Lower leg skin (tissue), 4 donors: Measurements from ENCODE around the gene HK1. TPM values are rescaled to one million over a fixed set of nuclear protein-coding genes. Genes with fewer than 3 reads are reported as not detected.

Source experiments
- DNase-seq, 2 donors: peaks; one replicate each; pipeline ENCODE4 v3.0.0-alpha.2; 2019; ENCODE audit warnings: low spot score in 2 of 2
- H3K4me3 ChIP-seq: fragments of 200-600 bp; sonication (generic); 2 replicates; pipeline ENCODE4 v1.5.1; 2017; ENCODE audit warnings: mild to moderate bottlenecking, low read depth; ENCODE audit not compliant: poor library complexity, severe bottlenecking
- POLR2A ChIP-seq, 2 donors: fragments of 450-650 bp; IDR thresholded peaks; one replicate each; pipeline ENCODE4 v1.6.1; 2016 to 2017; ENCODE audit warnings: antibody characterized with exemption in 2 of 2, mild to moderate bottlenecking in 1 of 2, moderate library complexity in 1 of 2
- WGBS, 2 donors: methylation state at CpG; one replicate each; pipeline ENCODE4 v1.1.5; 2018; 5-methylcytosine and 5-hydroxymethylcytosine counted together
- intact Hi-C: fragments of 100-400 bp; cut with DNase I; formaldehyde crosslinking; loops from one replicate; pipeline ENCODE4 v1.15.0; 2023; ENCODE audit warnings: low total_unique reads
- total RNA-seq, 4 donors: library from RNA; depleted of rRNA; stranded (reverse); fragments of >200 nt; gene quantifications; one replicate each; pipeline ENCODE4 v1.1.0, GENCODE V29; 2016
- TF ChIP-seq, protein P1 (sequence below), 3 donors: fragments of 450-650 bp; IDR thresholded peaks; one replicate each; pipeline ENCODE4 v1.5.1; 2016; ENCODE audit warnings: antibody characterized with exemption in 3 of 3, mild to moderate bottlenecking in 3 of 3, moderate library complexity in 2 of 3

HK1 gene
- total RNA-seq, 4 donors from 2014 or later = 117 to 162 (median 158) TPM

DNA sequence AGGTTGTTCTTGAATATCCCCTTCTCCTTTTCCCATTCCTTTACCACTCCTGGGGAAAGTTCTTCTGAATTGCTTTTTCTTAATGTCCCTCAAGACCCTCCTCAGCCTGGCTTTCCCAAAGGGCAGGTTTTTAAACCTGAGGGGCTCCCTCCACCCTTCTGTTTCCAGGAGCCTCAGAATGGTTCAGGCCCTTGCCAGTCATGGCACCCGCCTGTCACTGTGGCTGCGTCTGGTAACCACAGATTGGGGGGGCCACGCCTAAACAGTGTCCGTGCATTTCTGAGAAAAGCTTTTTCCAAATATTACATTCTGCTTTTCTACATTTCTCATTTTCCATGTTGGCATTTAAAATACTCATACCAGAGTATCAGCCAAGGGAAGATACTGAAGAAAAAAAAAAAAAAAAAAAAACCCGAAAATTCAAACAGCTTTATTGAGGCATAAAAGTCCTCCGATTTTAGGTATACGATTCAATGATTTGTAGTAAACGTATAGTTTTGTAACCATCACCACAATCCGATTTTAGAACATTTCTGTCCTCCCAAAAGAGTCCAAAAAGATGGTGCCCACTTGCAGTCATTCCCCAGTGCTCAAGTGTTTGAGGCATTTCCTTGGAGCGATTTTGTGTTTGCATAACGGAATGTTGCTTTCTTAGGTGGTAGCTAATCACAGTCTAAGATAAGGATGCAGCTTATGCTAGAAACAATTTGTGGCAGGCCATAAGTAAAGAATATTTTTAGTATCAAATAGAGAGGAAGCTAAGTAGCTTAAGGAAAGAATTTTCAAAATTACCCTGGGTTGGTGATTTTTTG is 36.0 kb upstream of the HK1 start:
- 84 to 86% methylated on average over 11 of the region's 11 CpGs for WGBS, 2 donors
- intact Hi-C loops = no loop called here
- no peak for TF ChIP-seq POLR2A (IDR thresholded peaks at IDR 0.05)
- TF ChIP-seq, protein P1, sequence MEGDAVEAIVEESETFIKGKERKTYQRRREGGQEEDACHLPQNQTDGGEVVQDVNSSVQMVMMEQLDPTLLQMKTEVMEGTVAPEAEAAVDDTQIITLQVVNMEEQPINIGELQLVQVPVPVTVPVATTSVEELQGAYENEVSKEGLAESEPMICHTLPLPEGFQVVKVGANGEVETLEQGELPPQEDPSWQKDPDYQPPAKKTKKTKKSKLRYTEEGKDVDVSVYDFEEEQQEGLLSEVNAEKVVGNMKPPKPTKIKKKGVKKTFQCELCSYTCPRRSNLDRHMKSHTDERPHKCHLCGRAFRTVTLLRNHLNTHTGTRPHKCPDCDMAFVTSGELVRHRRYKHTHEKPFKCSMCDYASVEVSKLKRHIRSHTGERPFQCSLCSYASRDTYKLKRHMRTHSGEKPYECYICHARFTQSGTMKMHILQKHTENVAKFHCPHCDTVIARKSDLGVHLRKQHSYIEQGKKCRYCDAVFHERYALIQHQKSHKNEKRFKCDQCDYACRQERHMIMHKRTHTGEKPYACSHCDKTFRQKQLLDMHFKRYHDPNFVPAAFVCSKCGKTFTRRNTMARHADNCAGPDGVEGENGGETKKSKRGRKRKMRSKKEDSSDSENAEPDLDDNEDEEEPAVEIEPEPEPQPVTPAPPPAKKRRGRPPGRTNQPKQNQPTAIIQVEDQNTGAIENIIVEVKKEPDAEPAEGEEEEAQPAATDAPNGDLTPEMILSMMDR (IDR thresholded peaks at IDR 0.05) = no peak
- no peak overlapping the region for H3K4me3 ChIP-seq
- DNase-seq = no peak

DNA sequence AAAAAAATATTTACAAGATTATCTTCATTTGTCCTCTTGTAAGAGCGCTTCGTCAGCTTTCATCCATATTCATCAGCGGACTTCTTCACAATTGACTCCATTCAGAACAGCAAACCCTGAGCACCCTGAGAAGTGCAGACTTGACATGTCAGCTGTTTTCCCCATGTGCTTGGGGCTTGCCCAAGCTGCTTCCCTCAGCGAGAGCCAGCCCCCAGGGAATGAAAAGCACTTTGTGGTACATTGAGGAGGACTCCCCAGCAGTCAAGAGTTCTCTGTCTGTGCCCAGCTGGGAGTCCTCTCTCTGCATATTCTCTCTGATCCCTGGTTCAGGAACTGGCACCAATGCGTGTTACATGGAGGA is 35.5 kb upstream of the HK1 start:
- 73 to 81% methylated on average over 5 of the region's 5 CpGs for WGBS, 2 donors
- intact Hi-C loops = no loop called here
- no peak for DNase-seq
- no peak for TF ChIP-seq POLR2A (IDR thresholded peaks at IDR 0.05)
- TF ChIP-seq, protein P1 (IDR thresholded peaks at IDR 0.05) = no peak
- H3K4me3 ChIP-seq = no peak overlapping the region

DNA sequence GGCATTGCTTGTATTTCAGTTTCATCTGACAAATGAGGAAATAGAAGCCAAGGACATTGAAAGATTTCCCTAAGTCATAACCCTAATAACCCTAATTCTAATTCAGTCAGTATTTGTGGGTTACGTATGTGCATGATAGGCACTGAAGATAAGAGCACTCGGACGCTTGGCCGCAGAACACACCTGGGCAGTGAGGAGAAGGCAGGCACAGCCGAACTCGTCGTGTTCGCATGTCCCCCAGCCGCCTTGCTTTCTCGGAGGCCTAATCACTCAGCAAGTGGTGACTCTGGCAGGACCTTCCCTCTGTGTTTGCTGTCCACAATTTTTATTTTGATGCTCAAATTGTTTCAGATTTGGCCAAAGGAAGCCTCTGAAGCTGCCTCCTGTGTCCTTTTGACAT is 34.5 kb upstream of the HK1 start:
- TF ChIP-seq, protein P1 (IDR thresholded peaks at IDR 0.05) = no peak
- TF ChIP-seq POLR2A (IDR thresholded peaks at IDR 0.05) = no peak
- H3K4me3 ChIP-seq = no peak overlapping the region
- WGBS, 2 donors = 89 to 92% methylated on average over 10 of the region's 10 CpGs
- no peak for DNase-seq
- intact Hi-C loops = no loop called here

DNA sequence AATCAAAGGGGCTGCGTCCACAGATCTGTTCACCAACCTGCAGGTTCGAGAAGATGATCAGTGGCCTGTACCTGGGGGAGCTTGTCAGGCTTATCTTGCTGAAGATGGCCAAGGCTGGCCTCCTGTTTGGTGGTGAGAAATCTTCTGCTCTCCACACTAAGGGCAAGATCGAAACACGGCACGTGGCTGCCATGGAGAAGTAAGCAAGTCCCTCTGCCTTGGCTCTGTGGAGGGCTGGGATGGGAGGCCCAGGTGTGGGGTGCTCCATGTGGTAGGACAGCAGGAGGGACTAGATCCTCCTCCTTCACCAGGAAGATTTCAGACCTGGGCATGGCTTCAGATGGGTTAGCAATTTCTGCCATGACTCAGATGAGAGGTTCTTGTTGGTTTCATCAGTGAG is 32.3 kb upstream of the HK1 start:
- TF ChIP-seq, protein P1 (IDR thresholded peaks at IDR 0.05) = no peak
- no peak for TF ChIP-seq POLR2A (IDR thresholded peaks at IDR 0.05)
- 91 to 92% methylated on average over 5 of the region's 5 CpGs for WGBS, 2 donors
- no peak overlapping the region for H3K4me3 ChIP-seq
- no peak for DNase-seq
- intact Hi-C loops = no loop called here

DNA sequence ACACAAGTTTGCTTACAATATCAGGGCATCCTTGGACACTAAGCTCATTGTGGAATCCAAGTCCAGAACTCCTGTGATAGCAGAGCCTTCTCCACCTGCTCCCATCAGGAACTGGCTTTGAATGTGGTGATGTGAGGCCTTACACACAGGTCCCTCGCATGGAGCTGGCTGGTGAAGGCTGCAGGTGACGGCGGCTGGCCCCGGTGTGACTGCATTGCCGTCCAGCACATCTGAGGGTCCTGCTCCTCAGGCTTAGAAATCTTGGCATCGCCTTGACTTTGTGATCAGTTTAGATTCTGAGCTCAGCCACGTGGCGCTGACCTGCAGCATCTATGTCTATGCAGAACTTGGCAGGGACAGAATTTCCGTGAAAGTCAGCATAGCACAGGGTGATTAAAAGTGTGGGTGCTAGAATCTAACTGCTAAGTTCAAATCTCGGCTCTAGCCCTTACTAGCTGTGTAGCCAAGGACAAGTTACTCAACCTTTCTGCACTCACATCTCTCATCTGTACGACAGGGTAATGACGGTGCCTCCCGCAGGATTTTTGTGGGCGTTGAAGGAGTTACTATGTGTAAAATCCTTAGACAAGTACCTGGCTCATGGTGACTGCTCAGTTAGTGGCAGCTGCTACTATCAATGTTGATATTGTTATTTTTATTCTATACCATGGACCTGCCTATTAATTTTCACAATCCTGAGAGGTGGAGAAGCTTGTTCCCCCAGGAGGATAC is 31.5 kb upstream of the HK1 start:
- WGBS, 2 donors = 91 to 92% methylated on average over 13 of the region's 14 CpGs
- no peak overlapping the region for H3K4me3 ChIP-seq
- intact Hi-C loops = no loop called here
- TF ChIP-seq, protein P1 (IDR thresholded peaks at IDR 0.05) = no peak
- no peak for TF ChIP-seq POLR2A (IDR thresholded peaks at IDR 0.05)
- no peak for DNase-seq
